ENCODE measurements around the gene NARF.
"Not testable (repeated sequence)": the region's sequence is repeated elsewhere in the genome, so short reads cannot be mapped to it uniquely, and the experiment has no call there.

NARF gene

GRCh38 chr17:82497483-82498405 is 39.2 kb downstream of the NARF start:
- peak; percentile 75 for DNase-seq (ENCODE audit: low read depth)

- peak; percentile 50 for DNase-seq (ENCODE audit: low read depth)
Observed at GRCh38 chr17:82502207-82502606, 43.7 kb downstream of the NARF start.

GRCh38 chr17:82503094-82503727 is 44.7 kb downstream of the NARF start:
- DNase-seq (ENCODE audit: low read depth): no peak

- no peak for DNase-seq (ENCODE audit: low read depth)
Observed at GRCh38 chr17:82503728-82504308, 45.3 kb downstream of the NARF start.

GRCh38 chr17:82505296-82505695 is 46.8 kb downstream of the NARF start:
- DNase-seq (ENCODE audit: low read depth): no peak

GRCh38 chr17:82506402-82506801 is 47.9 kb downstream of the NARF start:
- DNase-seq (ENCODE audit: low read depth): not testable (repeated sequence)

GRCh38 chr17:82507631-82508175 is 49.2 kb downstream of the NARF start:
- DNase-seq (ENCODE audit: low read depth): no peak

DNA sequence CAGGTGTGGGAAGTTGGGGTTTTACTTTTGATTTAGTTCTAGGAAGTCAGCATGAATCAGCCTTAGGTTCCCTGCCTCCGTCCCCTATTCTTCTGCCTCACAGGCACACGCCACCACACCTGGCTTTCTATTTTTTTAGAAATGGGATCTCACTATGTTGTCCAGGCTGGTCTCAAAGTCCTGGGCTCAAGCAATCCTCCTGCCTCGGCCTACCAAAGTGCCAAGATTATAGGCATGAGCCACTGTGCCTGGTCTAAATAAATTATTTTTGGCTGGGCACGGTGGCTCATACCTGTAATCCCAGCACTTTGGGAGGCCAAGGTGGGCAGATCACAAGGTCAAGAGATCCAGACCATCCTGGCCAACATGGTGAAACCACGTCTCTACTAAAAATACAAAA is 53.1 kb downstream of the NARF start:
- DNase-seq (ENCODE audit: low read depth): not testable (repeated sequence)

GRCh38 chr17:82513864-82514263 is 55.3 kb downstream of the NARF start:
- not testable (repeated sequence) for DNase-seq (ENCODE audit: low read depth)

DNA sequence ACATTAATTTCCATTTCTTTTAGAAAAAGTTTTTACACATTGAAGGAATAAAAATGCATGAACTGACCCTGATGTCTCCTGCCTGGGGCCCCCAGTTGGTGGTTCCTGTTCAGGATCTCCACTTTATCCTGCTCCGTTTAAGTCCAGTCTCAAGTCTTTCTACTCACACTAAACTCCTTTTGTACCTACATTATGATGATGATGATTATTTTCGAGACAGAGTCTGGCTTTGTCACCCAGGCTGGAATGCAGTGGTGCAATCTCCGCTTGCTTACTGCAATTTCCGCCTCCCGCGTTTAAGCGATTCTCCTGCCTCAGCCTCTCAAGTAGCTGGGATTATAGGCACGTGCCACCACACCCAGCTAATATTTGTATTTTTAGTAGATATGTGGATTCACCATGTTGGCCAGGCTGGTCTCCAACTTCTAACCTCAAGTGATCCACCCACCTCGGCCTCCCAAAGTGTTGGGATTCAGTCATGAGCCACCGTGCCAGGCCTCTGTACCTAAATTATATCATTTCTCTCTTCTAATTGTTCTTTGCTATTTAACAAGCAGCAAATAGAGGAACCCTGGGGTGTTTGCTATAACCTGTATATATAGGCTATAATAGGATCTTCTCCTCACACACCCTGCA is 58.8 kb downstream of the NARF start:
- DNase-seq (ENCODE audit: low read depth): no peak

GRCh38 chr17:82518826-82519810 is 60.6 kb downstream of the NARF start, which contains the start of gene FOXK2:
FOXK2 (plus strand) TSS chr17:82519732; CDS start chr17:82519889, 157 bp downstream.
- DNase-seq (ENCODE audit: low read depth): no peak

GRCh38 chr17:82519971-82520903 is 61.7 kb downstream of the NARF start:
- no peak for DNase-seq (ENCODE audit: low read depth)

DNA sequence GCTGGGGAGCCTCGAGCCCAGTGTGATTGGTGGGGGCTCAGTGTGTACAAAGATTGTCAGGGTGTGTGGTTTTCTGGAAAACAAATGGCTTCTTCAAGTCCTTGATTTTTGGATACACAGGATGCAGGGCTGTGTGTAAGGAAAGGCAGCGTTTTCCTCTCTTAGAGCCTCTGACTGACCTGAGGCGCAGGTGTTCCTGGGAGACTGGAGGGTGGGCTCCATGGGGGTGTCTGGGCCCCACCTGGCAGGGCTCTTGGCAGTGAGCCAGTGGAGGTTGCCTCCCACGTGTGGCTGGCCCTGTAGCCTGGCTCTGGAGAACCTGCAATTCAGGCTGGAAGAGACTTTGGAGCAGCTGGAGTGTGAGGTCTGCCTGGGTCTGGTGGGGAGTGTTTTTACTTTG is 66.0 kb downstream of the NARF start:
- DNase-seq (ENCODE audit: low read depth): no peak

DNA sequence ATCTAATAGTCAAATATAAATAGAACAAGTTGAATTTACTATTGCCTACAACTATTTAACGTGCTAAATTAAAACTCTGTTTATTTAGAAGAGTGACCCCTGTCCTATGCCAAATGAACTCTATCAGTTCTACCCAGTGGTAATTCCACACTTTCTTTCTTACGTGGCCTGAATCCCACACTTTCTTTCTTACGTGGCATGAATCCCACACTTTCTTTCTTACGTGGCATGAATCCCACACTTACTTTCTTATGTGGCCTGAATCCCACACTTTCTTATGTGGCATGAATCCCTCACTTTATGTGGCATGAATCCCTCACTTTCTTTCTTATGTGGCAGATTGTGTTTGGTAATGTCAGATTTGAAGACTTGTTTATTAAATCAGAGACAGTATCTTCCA is 67.2 kb downstream of the NARF start:
- no peak for DNase-seq (ENCODE audit: low read depth)

- no peak for DNase-seq (ENCODE audit: low read depth)
Observed at GRCh38 chr17:82527898-82528297, 69.4 kb downstream of the NARF start.

- DNase-seq (ENCODE audit: low read depth): no peak
Observed at GRCh38 chr17:82528484-82529265, 70.1 kb downstream of the NARF start.

DNA sequence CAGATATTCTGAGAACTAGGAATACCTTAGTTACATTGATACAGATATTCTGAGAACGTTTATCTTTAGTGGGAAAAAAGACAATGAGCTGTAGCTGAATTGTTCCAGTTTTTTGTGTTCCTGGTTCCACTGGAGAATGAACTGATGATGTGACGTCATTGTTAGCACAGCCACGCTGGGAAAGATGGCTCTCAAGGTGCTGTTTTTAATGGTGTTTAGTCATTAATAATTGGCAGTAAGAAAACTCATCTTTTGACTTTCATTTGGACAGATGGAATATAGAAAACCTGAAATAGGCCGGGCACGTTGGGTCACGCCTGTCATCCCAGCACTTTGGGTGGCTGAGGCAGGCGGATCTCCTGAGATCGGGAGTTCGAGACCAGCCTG is 71.4 kb downstream of the NARF start:
- no peak for DNase-seq (ENCODE audit: low read depth)

- no peak for DNase-seq (ENCODE audit: low read depth)
Observed at GRCh38 chr17:82531431-82531881, 72.9 kb downstream of the NARF start.

GRCh38 chr17:82534401-82534812 is 75.9 kb downstream of the NARF start:
- DNase-seq (ENCODE audit: low read depth): no peak

Measured in GM04503 (cell line).